Endometrium (tissue), 2 donors: Measurements from ENCODE around the gene RAPGEF3.

ENCODE experiments used
- FAIRE-seq: peaks from 2 replicates; lab custom pipeline; 2012; peaks lifted over from hg19 to GRCh38; lab: Jason Lieb, UNC
- donor health status: control.
- donor health status: control.

The RAPGEF3 gene

GRCh38 chr12:47776471-47777143 lies 17.9 kb upstream of the RAPGEF3 start:
- FAIRE-seq: no peak

GRCh38 chr12:47775100-47775911 lies 16.6 kb upstream of the RAPGEF3 start:
- no peak for FAIRE-seq

- no peak for FAIRE-seq
Measured at GRCh38 chr12:47774663-47775062, 16.0 kb upstream of the RAPGEF3 start.

- no peak for FAIRE-seq
Measured at GRCh38 chr12:47773858-47774580, 15.3 kb upstream of the RAPGEF3 start.

GRCh38 chr12:47773062-47773857 lies 14.6 kb upstream of the RAPGEF3 start, which contains the start of gene SLC48A1:
SLC48A1 (plus strand) TSS chr12:47773238; CDS start chr12:47773305, 67 bp downstream.
- no peak for FAIRE-seq

- no peak for FAIRE-seq
Measured at GRCh38 chr12:47772738-47773061, 14.0 kb upstream of the RAPGEF3 start.

- no peak for FAIRE-seq
Measured at GRCh38 chr12:47772094-47772660, 13.5 kb upstream of the RAPGEF3 start.

- no peak for FAIRE-seq
Measured at GRCh38 chr12:47771304-47771703, 12.6 kb upstream of the RAPGEF3 start.

GRCh38 chr12:47770086-47770726 lies 11.5 kb upstream of the RAPGEF3 start:
- no peak for FAIRE-seq

GRCh38 chr12:47769234-47770085 lies 10.8 kb upstream of the RAPGEF3 start:
- no peak for FAIRE-seq

- FAIRE-seq: no peak
Measured at GRCh38 chr12:47768323-47768811, 9.7 kb upstream of the RAPGEF3 start.

- FAIRE-seq: no peak
Measured at GRCh38 chr12:47767216-47767724, 8.6 kb upstream of the RAPGEF3 start.

- FAIRE-seq: no peak
Measured at GRCh38 chr12:47766502-47767215, 8.0 kb upstream of the RAPGEF3 start.

GRCh38 chr12:47763481-47764346 lies 5.0 kb upstream of the RAPGEF3 start:
- FAIRE-seq: no peak

GRCh38 chr12:47762850-47763465 lies 4.3 kb upstream of the RAPGEF3 start:
- no peak for FAIRE-seq

GRCh38 chr12:47758584-47758833 lies 171 bp downstream of the RAPGEF3 start:
- no peak for FAIRE-seq

- no peak for FAIRE-seq
Measured at GRCh38 chr12:47757840-47758583, 668 bp downstream of the RAPGEF3 start.
